T-cell (primary cell): ENCODE results near the gene C2. TPM values are rescaled to one million over a fixed set of nuclear protein-coding genes. Genes with fewer than 3 reads are reported as not detected.
A peak's percentile ranks its signal among the peaks of the same experiment; 100 is the strongest.

Experiments
- ATAC-seq, 4 experiments: fragments of 200-7000 bp in 3 of 4; fragments of 150-1000 bp in 1 of 4; cut with Tn5 transposase; replicated peaks in 1 of 4; 1 replicate in 3 of 4; 2 replicates in 1 of 4; pipeline ENCODE4 v1.10.0; 2021; ENCODE audit warnings: moderate library complexity in 3 of 4, mild to moderate bottlenecking in 2 of 4, moderate number of reproducible peaks in 1 of 4
- CTCF ChIA-PET, 2 donors: fragments of 300-600 bp; sonication (Branson Sonifier 250); formaldehyde crosslinking; loops; one replicate each; lab custom pipeline; 2022; ENCODE audit warnings: antibody characterized with exemption in 2 of 2; lab: Charles Lee
- POLR2A ChIA-PET, 2 donors: fragments of 300-600 bp; sonication (Branson Sonifier 250); formaldehyde crosslinking; loops; one replicate each; lab custom pipeline; 2022; ENCODE audit warnings: antibody characterized with exemption in 2 of 2; lab: Charles Lee
- DNase-seq, 35 experiments: peaks; one replicate each; pipeline versions ENCODE4 v3.0.0 to v3.0.0-alpha.2; 2013 to 2023
- H3K27ac ChIP-seq: one replicate; pipeline ENCODE4 v1.5.1; 2013; ENCODE audit warnings: low read length
- H3K27me3 ChIP-seq, 2 experiments: replicated peaks in 1 of 2; 1 replicate in 1 of 2; 2 replicates in 1 of 2; pipeline versions ENCODE4 v1.6.1 to v1.7.0; 2013; ENCODE audit warnings: low read length in 1 of 2, mixed read lengths in 1 of 2; ENCODE audit not compliant: control insufficient read depth in 2 of 2, insufficient read depth in 2 of 2; ENCODE audit errors: extremely low read depth in 1 of 2
- H3K36me3 ChIP-seq, 2 donors: 1 replicate in 1 of 2; 2 replicates in 1 of 2; pipeline versions ENCODE4 v1.6.1 to v1.7.0; 2013; ENCODE audit warnings: low read length in 1 of 2; ENCODE audit not compliant: control insufficient read depth in 2 of 2, insufficient read depth in 1 of 2; ENCODE audit errors: extremely low read depth in 1 of 2
- H3K4me1 ChIP-seq, 2 experiments: 1 replicate in 1 of 2; 2 replicates in 1 of 2; pipeline versions ENCODE4 v1.6.1 to v1.7.0; 2013; ENCODE audit warnings: low read length in 2 of 2, mixed read lengths in 1 of 2; ENCODE audit not compliant: insufficient read depth in 2 of 2, control insufficient read depth in 1 of 2; ENCODE audit errors: extremely low read depth in 1 of 2
- H3K4me3 ChIP-seq, 2 donors: 1 replicate in 1 of 2; 2 replicates in 1 of 2; pipeline versions ENCODE4 v1.5.1 to v1.7.0; 2013; ENCODE audit warnings: mild to moderate bottlenecking in 2 of 2, low read length in 1 of 2, moderate library complexity in 1 of 2; ENCODE audit not compliant: control insufficient read depth in 1 of 2; ENCODE audit errors: extremely low read depth in 1 of 2
- H3K9me3 ChIP-seq: 2 replicates; pipeline ENCODE4 v1.7.0; 2013
- H3K27ac Mint-ChIP-seq, 2 donors: one replicate each; pipeline ENCODE4 v1.8.0; 2020 to 2021; ENCODE audit warnings: mild to moderate bottlenecking in 2 of 2, mixed read lengths in 2 of 2
- H3K27me3 Mint-ChIP-seq, 2 donors: one replicate each; pipeline ENCODE4 v1.8.0; 2021 to 2022; ENCODE audit warnings: mixed read lengths in 2 of 2
- H3K36me3 Mint-ChIP-seq: one replicate; pipeline ENCODE4 v1.8.0; 2021; ENCODE audit warnings: mixed read lengths
- H3K4me1 Mint-ChIP-seq, 3 donors: one replicate each; pipeline ENCODE4 v1.8.0; 2020 to 2022; ENCODE audit warnings: mixed read lengths in 3 of 3, mild to moderate bottlenecking in 1 of 3
- H3K4me3 Mint-ChIP-seq, 3 donors: one replicate each; pipeline ENCODE4 v1.8.0; 2020 to 2022; ENCODE audit warnings: mild to moderate bottlenecking in 3 of 3, mixed read lengths in 3 of 3, moderate library complexity in 3 of 3
- H3K9me3 Mint-ChIP-seq, 3 donors: one replicate each; pipeline ENCODE4 v1.8.0; 2020 to 2022; ENCODE audit warnings: mixed read lengths in 3 of 3
- WGBS: methylation state at CpG from one replicate; pipeline ENCODE4 v1.1.5; 2013; ENCODE audit warnings: missing lambda C conversion rate; ENCODE audit not compliant: insufficient coverage; 5-methylcytosine and 5-hydroxymethylcytosine counted together
- total RNA-seq, 35 experiments: library from RNA in 6 of 35; stranded (reverse) in 6 of 35; fragments of 120-200 nt in 1 of 35; gene quantifications; one replicate each; pipeline versions ENCODE4 v1.2.1 to v1.2.4 and lab custom pipeline; 2013 to 2026

C2 gene
- total RNA-seq, 5 donors from 2014 or later (not counting 1 experiment from before 2014, with no cell fraction given): 1.3 to 5.1 (median 3.7) TPM

- ChIA-PET CTCF (no interaction called here), POLR2A (no interaction called here)
- Histone ChIP-seq H3K9me3 (no peaks in the 10 kb centered on the region), H3K4me3 (no peak overlapping the region), H3K36me3 (peaks cover 16 to 50% of the 10 kb centered on the region in 2 donors), H3K27ac (no peak overlapping the region), H3K27me3 (no peaks in the 10 kb centered on the region), H3K4me1 (peaks cover 8 to 13% of the 10 kb centered on the region in 2 experiments)
- DNase-seq (no peak), ATAC-seq (no peak)
- Mint-ChIP-seq H3K27me3 (no peaks in the 10 kb centered on the region), H3K4me3 (no peak overlapping the region), H3K4me1 (peaks cover 21 to 22% (median 21%) of the 10 kb centered on the region in 3 donors), H3K27ac (no peak overlapping the region), H3K9me3 (no peaks in the 10 kb centered on the region), H3K36me3 (peaks cover 32% of the 10 kb centered on the region)
- WGBS: 98% methylated on average over 16 of the region's 28 CpGs
These were observed 27.0 kb downstream of the C2 start for GRCh38 chr6:31954511-31954910.

DNA sequence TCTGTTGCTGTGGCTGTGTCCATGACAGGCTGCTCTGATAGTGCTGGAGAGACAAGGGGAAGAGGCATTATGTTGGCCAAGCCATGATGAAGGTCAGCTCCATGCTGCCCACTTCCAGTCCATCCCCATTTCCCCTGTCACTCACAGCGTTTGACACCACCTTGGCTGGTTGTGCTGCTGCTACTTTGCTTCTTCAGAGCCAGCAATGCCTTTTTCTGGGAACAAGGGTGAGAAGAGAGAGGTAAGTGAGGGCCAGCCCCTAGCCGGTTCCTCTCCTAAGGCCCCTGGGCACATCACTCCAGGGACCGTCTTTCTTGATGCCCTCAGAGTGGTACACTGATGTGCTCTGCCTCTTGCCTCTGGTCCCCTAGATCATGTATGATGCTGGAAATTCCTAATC lies 29.3 kb downstream of the C2 start:
- ChIA-PET CTCF (interaction anchor here in 1 of 2 donors (1.1 kb wide), 1 partner anchor 59 kb away, joined by 4 read pairs; the partner anchor contains the start of gene EHMT2), POLR2A (interaction anchor here (0.6 to 3.2 kb wide), 3 partner anchors 15 to 863 kb away, joined by 3 to 23 read pairs (median 5); partner anchors contain the start of genes ATF6B (in 1 of the 2) and DXO (in 1 of the 2))
- H3K4me1 Mint-ChIP-seq: peaks cover 37 to 43% (median 41%) of the 10 kb centered on the region in 3 donors
- no peaks in the 10 kb centered on the region for H3K9me3 ChIP-seq
- H3K4me3 Mint-ChIP-seq: peak overlapping the region; percentile 93 to 98 (median 94)
- no peaks in the 10 kb centered on the region for H3K9me3 Mint-ChIP-seq
- no peak overlapping the region for H3K27ac Mint-ChIP-seq
- WGBS: 70% methylated on average over 2 of the region's 3 CpGs
- peaks cover 10 to 24% of the 10 kb centered on the region in 2 experiments for H3K4me1 ChIP-seq
- no peaks in the 10 kb centered on the region for H3K27me3 ChIP-seq
- H3K36me3 ChIP-seq: peaks cover 16 to 64% of the 10 kb centered on the region in 2 donors
- H3K36me3 Mint-ChIP-seq: peaks cover 47% of the 10 kb centered on the region
- no peaks in the 10 kb centered on the region for H3K27me3 Mint-ChIP-seq
- ATAC-seq (no peak), DNase-seq (no peak)
- no peak overlapping the region for H3K4me3 ChIP-seq
- no peak overlapping the region for H3K27ac ChIP-seq

- Mint-ChIP-seq H3K27me3 (no peaks in the 10 kb centered on the region), H3K4me3 (peak overlapping the region; percentile 93 to 98 (median 94)), H3K27ac (peak overlapping the region; percentile 94 to 97), H3K4me1 (peaks cover 41 to 49% (median 45%) of the 10 kb centered on the region in 3 donors), H3K36me3 (peaks cover 54% of the 10 kb centered on the region), H3K9me3 (no peaks in the 10 kb centered on the region)
- H3K27ac ChIP-seq: peak overlapping the region; percentile 90
- DNase-seq (no peak), ATAC-seq (peak in 1 of 4 experiments; percentile 0)
- H3K36me3 ChIP-seq: peaks cover 16 to 67% of the 10 kb centered on the region in 2 donors
- CTCF ChIA-PET: interaction anchor here (0.6 to 1.2 kb wide), 3 partner anchors 14 to 1014 kb away, joined by 3 read pairs; a partner anchor contains a TSS
- peaks cover 10 to 24% of the 10 kb centered on the region in 2 experiments for H3K4me1 ChIP-seq
- peak overlapping the region; percentile 71 to 94 for H3K4me3 ChIP-seq
- 20% methylated on average over 7 of the region's 11 CpGs for WGBS
- H3K9me3 ChIP-seq: no peaks in the 10 kb centered on the region
- POLR2A ChIA-PET: interaction anchor here (0.5 to 3.2 kb wide), 5 partner anchors 13 to 1363 kb away, joined by 3 to 23 read pairs (median 3); partner anchors contain the start of genes DXO (in 1 of the 2), MICB (in 1 of the 2) and NEU1 (in 1 of the 2)
- H3K27me3 ChIP-seq: no peaks in the 10 kb centered on the region
These were observed 30.9 kb downstream of the C2 start for GRCh38 chr6:31958412-31958740.

- peaks cover 15 to 67% of the 10 kb centered on the region in 2 donors for H3K36me3 ChIP-seq
- H3K27ac ChIP-seq: peak within 1 kb of the TSS; percentile 90
- CTCF ChIA-PET: interaction anchor here (0.5 to 1.2 kb wide), 6 partner anchors 10 to 261 kb away, joined by 3 to 5 read pairs (median 3); partner anchors contain the start of gene DXO (in 1 of the 2)
- no peaks in the 10 kb centered on the region for H3K9me3 Mint-ChIP-seq
- DNase-seq: peak; percentile 96 to 99 (median 98)
- H3K36me3 Mint-ChIP-seq: peaks cover 52% of the 10 kb centered on the region
- POLR2A ChIA-PET: interaction anchor here (0.5 to 3.2 kb wide), 7 partner anchors 11 to 1362 kb away, joined by 3 to 23 read pairs (median 5); partner anchors contain the start of gene DXO (in 2 of the 2)
- peaks cover 41 to 49% (median 45%) of the 10 kb centered on the region in 3 donors for H3K4me1 Mint-ChIP-seq
- peaks cover 10 to 24% of the 10 kb centered on the region in 2 experiments for H3K4me1 ChIP-seq
- peak within 1 kb of the TSS; percentile 93 to 98 (median 94) for H3K4me3 Mint-ChIP-seq
- no peaks in the 10 kb centered on the region for H3K27me3 Mint-ChIP-seq
- no peaks in the 10 kb centered on the region for H3K9me3 ChIP-seq
- H3K27ac Mint-ChIP-seq: peak within 1 kb of the TSS; percentile 94 to 97
- no peaks in the 10 kb centered on the region for H3K27me3 ChIP-seq
- under 1% methylated on average over 56 of the region's 59 CpGs for WGBS
- peak; percentile 98 to 99 (median 99) for ATAC-seq
- peak within 1 kb of the TSS; percentile 71 to 94 for H3K4me3 ChIP-seq
These were observed 31.5 kb downstream of the C2 start, which contains the start of the genes NELFE and SKIC2 for GRCh38 chr6:31958741-31959739. NELFE (minus strand) TSS chr6:31958971; CDS start chr6:31958446, 525 bp downstream. SKIC2 (plus strand) TSS chr6:31959175; CDS start chr6:31959193, 18 bp downstream.

DNA sequence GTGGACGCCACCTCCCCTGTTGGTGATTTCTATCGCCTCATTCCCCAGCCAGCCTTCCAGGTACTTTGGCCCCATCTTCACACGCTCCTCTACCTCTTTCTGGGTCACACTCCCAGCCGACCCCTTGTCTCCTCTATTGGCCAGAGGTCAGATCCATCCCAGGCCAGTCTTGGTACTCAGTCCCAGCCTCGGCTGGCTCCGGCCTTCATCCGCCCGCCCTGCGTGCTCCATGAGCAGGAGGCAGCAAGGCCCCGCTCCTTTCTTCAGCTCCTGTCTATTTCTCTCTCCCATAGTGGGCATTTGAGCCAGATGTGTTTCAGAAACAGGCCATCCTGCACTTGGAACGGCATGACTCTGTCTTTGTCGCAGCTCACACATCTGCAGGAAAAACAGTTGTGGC lies 34.1 kb downstream of the C2 start:
- no peak for DNase-seq
- Histone ChIP-seq H3K36me3 (peaks cover 17 to 71% of the 10 kb centered on the region in 2 donors), H3K9me3 (no peaks in the 10 kb centered on the region), H3K27ac (no peak overlapping the region), H3K27me3 (no peaks in the 10 kb centered on the region), H3K4me3 (no peak overlapping the region), H3K4me1 (peaks cover 10 to 24% of the 10 kb centered on the region in 2 experiments)
- ChIA-PET CTCF (interaction anchor here in 1 of 2 donors (0.6 kb wide), 1 partner anchor 163 kb away, joined by 4 read pairs; no protein-coding TSS in a partner anchor), POLR2A (interaction anchor here in 1 of 2 donors (0.7 kb wide), 1 partner anchor 13 kb away, joined by 6 read pairs; no protein-coding TSS in a partner anchor)
- no peaks in the 10 kb centered on the region for H3K27me3 Mint-ChIP-seq
- H3K27ac Mint-ChIP-seq: no peak overlapping the region
- no peaks in the 10 kb centered on the region for H3K9me3 Mint-ChIP-seq
- H3K4me3 Mint-ChIP-seq: peak overlapping the region in 1 of 3 donors; percentile 2
- 99% methylated on average over 10 of the region's 12 CpGs for WGBS
- no peak for ATAC-seq
- peaks cover 54% of the 10 kb centered on the region for H3K36me3 Mint-ChIP-seq
- peaks cover 41 to 49% (median 45%) of the 10 kb centered on the region in 3 donors for H3K4me1 Mint-ChIP-seq
